MM.1S (cell line): ENCODE measurements around the gene NFKBIL1.
"Not testable (repeated sequence)": the region's sequence is repeated elsewhere in the genome, so short reads cannot be mapped to it uniquely, and the experiment has no call there.

Experiments
- DNase-seq: peaks from one replicate; pipeline ENCODE4 v3.0.0-alpha.2; 2015
- H2AFZ ChIP-seq: fragments of 300-600 bp; sonication (generic); 2 replicates; pipeline ENCODE4 v1.6.0; 2016; ENCODE audit warnings: antibody characterized with exemption, low read length
- H3F3A ChIP-seq: fragments of 300-600 bp; sonication (generic); 2 replicates; pipeline ENCODE4 v1.6.1; 2016; ENCODE audit warnings: mild to moderate bottlenecking, antibody characterized with exemption, low read length, moderate library complexity, mixed read lengths; ENCODE audit not compliant: insufficient read depth
- H3K27ac ChIP-seq: fragments of 300-600 bp; sonication (generic); 2 replicates; pipeline ENCODE4 v1.5.1; 2016; ENCODE audit warnings: mild to moderate bottlenecking, low read length
- H3K27me3 ChIP-seq: fragments of 300-600 bp; sonication (generic); replicated peaks from 2 replicates; pipeline ENCODE4 v1.6.0; 2016; ENCODE audit warnings: low read length; ENCODE audit not compliant: insufficient read depth
- H3K36me3 ChIP-seq: fragments of 300-600 bp; sonication (generic); replicated peaks from 2 replicates; pipeline ENCODE4 v1.6.1; 2016; ENCODE audit warnings: mild to moderate bottlenecking, low read length, mixed read lengths; ENCODE audit not compliant: insufficient read depth
- H3K4me1 ChIP-seq: fragments of 300-600 bp; sonication (generic); 2 replicates; pipeline ENCODE4 v1.6.1; 2016; ENCODE audit warnings: low read length, mixed read lengths
- H3K4me2 ChIP-seq: fragments of 300-600 bp; sonication (generic); 2 replicates; pipeline ENCODE4 v1.6.0; 2016; ENCODE audit warnings: low read depth, low read length
- H3K4me3 ChIP-seq: fragments of 300-600 bp; sonication (generic); 2 replicates; pipeline ENCODE4 v1.5.1; 2016; ENCODE audit warnings: low read length, mixed read lengths
- H3K79me2 ChIP-seq: fragments of 300-600 bp; sonication (generic); 2 replicates; pipeline ENCODE4 v1.6.1; 2016; ENCODE audit warnings: mixed run types, low read length, mixed read lengths
- H3K9ac ChIP-seq: fragments of 300-600 bp; sonication (generic); 2 replicates; pipeline ENCODE4 v1.6.1; 2016; ENCODE audit warnings: low read length, mixed read lengths
- H3K9me2 ChIP-seq: fragments of 300-600 bp; sonication (generic); replicated peaks from 2 replicates; pipeline ENCODE4 v1.6.1; 2016; ENCODE audit warnings: mild to moderate bottlenecking, low read length, mixed read lengths; ENCODE audit not compliant: insufficient read depth
- H3K9me3 ChIP-seq: fragments of 300-600 bp; sonication (generic); replicated peaks from 2 replicates; pipeline ENCODE4 v1.6.1; 2016; ENCODE audit warnings: mild to moderate bottlenecking, low read length, mixed read lengths; ENCODE audit not compliant: insufficient read depth
- H4K20me1 ChIP-seq: fragments of 300-600 bp; sonication (generic); 2 replicates; pipeline ENCODE4 v1.6.1; 2016; ENCODE audit warnings: mild to moderate bottlenecking, low read length, moderate library complexity, mixed read lengths; ENCODE audit not compliant: insufficient read depth
- CTCF ChIP-seq: fragments of 300-600 bp; sonication (generic); IDR thresholded peaks from 2 replicates; pipeline ENCODE4 v1.5.1; 2016; ENCODE audit warnings: antibody characterized with exemption, low read length, mixed read lengths
- EZH2 ChIP-seq: fragments of 300-600 bp; sonication (generic); optimal IDR thresholded peaks from 2 replicates; pipeline ENCODE3; 2017; ENCODE audit warnings: low read depth, mild to moderate bottlenecking, antibody characterized with exemption, low read length, mixed read lengths
- EZH2phosphoT487 ChIP-seq: fragments of 300-600 bp; sonication (generic); IDR thresholded peaks from 2 replicates; pipeline ENCODE4 v1.6.1; 2018; ENCODE audit warnings: antibody characterized with exemption, low read length

The NFKBIL1 gene

GRCh38 chr6:31546958-31547726 lies at the start of gene NFKBIL1:
Gene NFKBIL1, plus strand, starts transcription at chr6:31547608. Its CDS starts 87 bp downstream, at chr6:31547695.
- peak within 1 kb of the TSS; percentile 36; the same call in 1 of the 2 replicates for H3K27ac ChIP-seq

GRCh38 chr6:31498748-31499147 lies 48.7 kb upstream of the NFKBIL1 start:
- DNase-seq = no peak
- peaks cover 40% of the 10 kb centered on the region for H4K20me1 ChIP-seq

More at GRCh38 chr6:31546958-31547726, at the start of gene NFKBIL1:
- H4K20me1 ChIP-seq = no peaks in the 10 kb centered on the region
- H2AFZ ChIP-seq = peak within 1 kb of the TSS; percentile 42
- peaks cover 9% of the 10 kb centered on the region for H3K4me1 ChIP-seq
- no peaks in the 10 kb centered on the region for H3K9me3 ChIP-seq
- no peaks in the 10 kb centered on the region for H3K36me3 ChIP-seq
- peak within 1 kb of the TSS; percentile 89 for H3K9ac ChIP-seq
- no peaks in the 10 kb centered on the region for H3K27me3 ChIP-seq
- H3K4me2 ChIP-seq = peak within 1 kb of the TSS; percentile 67
- H3K9me2 ChIP-seq = no peaks in the 10 kb centered on the region
- H3F3A ChIP-seq = 0 out of 2 replicates have a peak, but pooled peaks cover 12% of the 10 kb centered on the region
- peak; percentile 95 for DNase-seq
- TF ChIP-seq EZH2phosphoT487 (no peak), EZH2 (no peak), CTCF (no peak)
- H3K79me2 ChIP-seq = peaks cover 18% of the 10 kb centered on the region
- peak within 1 kb of the TSS; percentile 57 for H3K4me3 ChIP-seq

GRCh38 chr6:31499648-31500047 lies 47.8 kb upstream of the NFKBIL1 start:
- not testable (repeated sequence) for H3K4me1 ChIP-seq, DNase-seq, H2AFZ ChIP-seq, H3K4me2 ChIP-seq, H3K36me3 ChIP-seq, H3K9me2 ChIP-seq, H3K27ac ChIP-seq, H3K9ac ChIP-seq, H3K4me3 ChIP-seq, H3K9me3 ChIP-seq, H3K27me3 ChIP-seq
- Histone ChIP-seq H4K20me1 (peaks cover 46% of the 10 kb centered on the region), H3F3A (peaks cover 16% of the 10 kb centered on the region), H3K79me2 (peaks cover 100% of the 10 kb centered on the region)

More at GRCh38 chr6:31498748-31499147, 48.7 kb upstream of the NFKBIL1 start:
- no peak overlapping the region for H3K9ac ChIP-seq
- no peaks in the 10 kb centered on the region for H3K36me3 ChIP-seq
- peaks cover 25% of the 10 kb centered on the region for H3F3A ChIP-seq
- H3K4me1 ChIP-seq = no peaks in the 10 kb centered on the region
- H3K9me2 ChIP-seq = no peaks in the 10 kb centered on the region
- no peak overlapping the region for H3K27ac ChIP-seq
- H2AFZ ChIP-seq = no peak overlapping the region
- H3K4me2 ChIP-seq = no peak overlapping the region
- H3K27me3 ChIP-seq = no peaks in the 10 kb centered on the region
- TF ChIP-seq EZH2 (no peak), EZH2phosphoT487 (no peak), CTCF (no peak)
- H3K4me3 ChIP-seq = no peak overlapping the region
- H3K79me2 ChIP-seq = peaks cover 96% of the 10 kb centered on the region
- H3K9me3 ChIP-seq = no peaks in the 10 kb centered on the region

GRCh38 chr6:31502586-31502985 lies 44.8 kb upstream of the NFKBIL1 start:
- H3K27me3 ChIP-seq = no peaks in the 10 kb centered on the region
- H4K20me1 ChIP-seq = peaks cover 56% of the 10 kb centered on the region
- no peaks in the 10 kb centered on the region; the same call in 1 of the 2 replicates for H3K36me3 ChIP-seq
- peaks cover 99% of the 10 kb centered on the region for H3K79me2 ChIP-seq
- no peak for DNase-seq
- H3K9ac ChIP-seq = no peak overlapping the region
- H3K4me2 ChIP-seq = no peak overlapping the region
- H3K9me2 ChIP-seq = no peaks in the 10 kb centered on the region
- H3K4me3 ChIP-seq = no peak overlapping the region
- H3K27ac ChIP-seq = no peak overlapping the region
- H2AFZ ChIP-seq = no peak overlapping the region
- peaks cover under 1% of the 10 kb centered on the region for H3F3A ChIP-seq
- TF ChIP-seq EZH2 (no peak), EZH2phosphoT487 (no peak), CTCF (no peak)
- no peaks in the 10 kb centered on the region for H3K4me1 ChIP-seq
- no peaks in the 10 kb centered on the region for H3K9me3 ChIP-seq

- not testable (repeated sequence) for H3K4me2 ChIP-seq, H3F3A ChIP-seq, H3K4me3 ChIP-seq, H3K27ac ChIP-seq, H2AFZ ChIP-seq, H3K36me3 ChIP-seq, DNase-seq, H3K9ac ChIP-seq, H3K27me3 ChIP-seq, H3K9me2 ChIP-seq, H3K4me1 ChIP-seq, H3K9me3 ChIP-seq
- H3K79me2 ChIP-seq = peaks cover 40% of the 10 kb centered on the region
- H4K20me1 ChIP-seq = peaks cover 18% of the 10 kb centered on the region
Observed at GRCh38 chr6:31509036-31509435, 38.4 kb upstream of the NFKBIL1 start.
